Uterus (tissue), 2 donors: ENCODE data around the gene AP1G1.

ENCODE experiments used
- CTCF ChIP-seq, 4 experiments: fragments of 200-600 bp in 2 of 4; fragments of 450-650 bp in 2 of 4; sonication (generic) in 2 of 4; IDR thresholded peaks; one replicate each; pipeline ENCODE4 v1.5.1; 2016 to 2019; ENCODE audit warnings: antibody characterized with exemption in 4 of 4, mild to moderate bottlenecking in 2 of 4, moderate library complexity in 1 of 4
- POLR2A ChIP-seq, 2 donors: fragments of 450-650 bp; IDR thresholded peaks; one replicate each; pipeline ENCODE4 v1.6.1; 2016; ENCODE audit warnings: antibody characterized with exemption in 2 of 2, mild to moderate bottlenecking in 1 of 2, moderate library complexity in 1 of 2

GRCh38 chr16:71703333-71703732 is 105.3 kb downstream of the AP1G1 start:
- TF ChIP-seq CTCF (IDR thresholded peaks at IDR 0.05) (no peak), POLR2A (IDR thresholded peaks at IDR 0.05) (no peak)
